ENCODE data around the gene SBK1. TPM values are rescaled to one million over a fixed set of nuclear protein-coding genes. Genes with fewer than 3 reads are reported as not detected.

SBK1 gene
- polyA plus RNA-seq, 2 of the 4 experiments (the other 2 are of a cell fraction), result 0.13 to 0.43 TPM

DNA sequence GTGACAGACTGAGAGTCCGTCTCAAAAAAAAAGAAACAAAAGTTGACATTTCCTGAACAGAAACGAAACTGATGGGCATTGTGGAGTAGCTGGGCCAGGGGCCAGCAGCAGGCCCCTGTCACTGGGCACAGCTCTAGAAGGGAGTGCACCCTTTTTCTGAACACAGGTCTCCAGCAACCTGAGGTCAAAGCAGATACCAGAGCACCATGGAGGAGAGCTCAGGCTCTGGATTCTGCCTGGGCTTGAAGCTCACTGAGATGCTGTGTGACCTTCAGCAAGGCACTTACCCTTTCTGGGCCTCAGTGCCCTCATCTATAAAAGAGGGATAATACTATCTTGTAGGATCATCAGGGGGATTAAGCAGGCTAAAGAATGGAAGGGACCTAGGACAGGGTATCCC lies 5.0 kb downstream of the SBK1 start:
- H3K9me3 ChIP-seq, result no peaks in the 10 kb centered on the region
- no peak overlapping the region for H3K4me3 ChIP-seq
- no peak for DNase-seq (ENCODE audit: low read depth in 1 of 2, low spot score in 1 of 2)
- no peak for FAIRE-seq
- ChIA-PET CTCF (interaction anchor here (32.1 to 42.1 kb wide), 2 partner anchors 5 to 9 kb away, joined by 864 read pairs; partner anchors contain the start of gene SBK1), POLR2A (interaction anchor here (0.6 kb wide), 1 partner anchor 195 kb away, joined by 3 read pairs; the partner anchor contains the start of gene CLN3)
- ATAC-seq, result no peak
- no peak overlapping the region for H3K4me2 ChIP-seq
- peaks cover 9% of the 10 kb centered on the region for H3K4me1 ChIP-seq
- H3K27ac ChIP-seq, result no peak overlapping the region
- WGBS (ENCODE audit: missing lambda C conversion rate), result 52% methylated on average over 2 of the region's 2 CpGs
- TF ChIP-seq ESRRA (IDR thresholded peaks at IDR 0.05; ENCODE audit: borderline replicate concordance, low read length) (no peak), KDM1A (IDR thresholded peaks at IDR 0.05; ENCODE audit: low read depth) (0 out of 2 replicates have a peak, but pooled peaks have one; percentile 72)

DNA sequence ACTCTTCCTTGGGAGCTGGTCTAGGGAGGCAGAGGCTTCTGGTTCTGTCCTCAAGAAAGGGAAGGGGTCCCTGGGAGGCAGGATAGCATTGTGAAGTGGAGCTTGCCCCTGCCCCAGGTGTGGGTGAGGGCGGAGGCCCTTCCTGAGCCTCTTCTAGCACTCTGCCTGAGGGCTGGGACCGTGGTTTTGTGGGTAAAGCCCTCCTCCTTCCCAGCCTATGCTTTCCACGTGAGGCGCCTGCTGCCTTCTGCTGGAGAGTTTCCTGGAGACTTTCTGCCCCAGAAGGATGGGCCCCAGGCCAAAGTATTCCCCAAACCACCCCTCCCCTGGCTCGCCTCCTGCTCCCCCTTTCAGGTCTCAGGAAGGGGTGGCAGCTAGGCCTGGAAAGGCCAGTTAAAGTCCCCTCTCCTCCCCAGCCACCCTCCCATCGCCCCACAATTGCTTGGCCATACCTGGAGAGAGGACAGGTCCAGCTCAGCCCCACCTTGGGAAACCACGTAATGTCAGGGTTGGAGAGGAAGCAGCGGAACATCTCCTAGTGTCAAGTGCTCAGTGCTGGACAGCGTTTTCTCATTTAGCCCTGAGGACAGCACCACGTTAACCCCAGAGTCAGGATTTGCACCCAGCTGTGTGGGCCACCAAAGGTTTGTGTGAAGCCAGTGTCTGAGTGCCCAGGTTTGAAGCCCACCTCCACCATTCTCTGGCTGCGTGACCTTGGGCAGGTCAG lies 5.6 kb downstream of the SBK1 start:
- no peak for DNase-seq (ENCODE audit: low read depth in 1 of 2, low spot score in 1 of 2)
- WGBS (ENCODE audit: missing lambda C conversion rate), result 47% methylated on average over 11 of the region's 11 CpGs
- peaks cover 6% of the 10 kb centered on the region for H3K4me1 ChIP-seq
- CTCF ChIA-PET, result interaction anchor here (32.1 to 42.1 kb wide), 2 partner anchors 5 to 9 kb away, joined by 864 read pairs; partner anchors contain the start of gene SBK1
- ATAC-seq, result no peak
- no peak overlapping the region for H3K4me3 ChIP-seq
- no peak for FAIRE-seq
- POLR2A ChIA-PET, result interaction anchor here (0.6 kb wide), 1 partner anchor 194 kb away, joined by 3 read pairs; the partner anchor contains the start of gene CLN3
- no peaks in the 10 kb centered on the region for H3K9me3 ChIP-seq
- H3K4me2 ChIP-seq, result no peak overlapping the region
- H3K27ac ChIP-seq, result no peak overlapping the region
- no peak for TF ChIP-seq RFX5 (IDR thresholded peaks at IDR 0.05)
- TF ChIP-seq, protein P1, sequence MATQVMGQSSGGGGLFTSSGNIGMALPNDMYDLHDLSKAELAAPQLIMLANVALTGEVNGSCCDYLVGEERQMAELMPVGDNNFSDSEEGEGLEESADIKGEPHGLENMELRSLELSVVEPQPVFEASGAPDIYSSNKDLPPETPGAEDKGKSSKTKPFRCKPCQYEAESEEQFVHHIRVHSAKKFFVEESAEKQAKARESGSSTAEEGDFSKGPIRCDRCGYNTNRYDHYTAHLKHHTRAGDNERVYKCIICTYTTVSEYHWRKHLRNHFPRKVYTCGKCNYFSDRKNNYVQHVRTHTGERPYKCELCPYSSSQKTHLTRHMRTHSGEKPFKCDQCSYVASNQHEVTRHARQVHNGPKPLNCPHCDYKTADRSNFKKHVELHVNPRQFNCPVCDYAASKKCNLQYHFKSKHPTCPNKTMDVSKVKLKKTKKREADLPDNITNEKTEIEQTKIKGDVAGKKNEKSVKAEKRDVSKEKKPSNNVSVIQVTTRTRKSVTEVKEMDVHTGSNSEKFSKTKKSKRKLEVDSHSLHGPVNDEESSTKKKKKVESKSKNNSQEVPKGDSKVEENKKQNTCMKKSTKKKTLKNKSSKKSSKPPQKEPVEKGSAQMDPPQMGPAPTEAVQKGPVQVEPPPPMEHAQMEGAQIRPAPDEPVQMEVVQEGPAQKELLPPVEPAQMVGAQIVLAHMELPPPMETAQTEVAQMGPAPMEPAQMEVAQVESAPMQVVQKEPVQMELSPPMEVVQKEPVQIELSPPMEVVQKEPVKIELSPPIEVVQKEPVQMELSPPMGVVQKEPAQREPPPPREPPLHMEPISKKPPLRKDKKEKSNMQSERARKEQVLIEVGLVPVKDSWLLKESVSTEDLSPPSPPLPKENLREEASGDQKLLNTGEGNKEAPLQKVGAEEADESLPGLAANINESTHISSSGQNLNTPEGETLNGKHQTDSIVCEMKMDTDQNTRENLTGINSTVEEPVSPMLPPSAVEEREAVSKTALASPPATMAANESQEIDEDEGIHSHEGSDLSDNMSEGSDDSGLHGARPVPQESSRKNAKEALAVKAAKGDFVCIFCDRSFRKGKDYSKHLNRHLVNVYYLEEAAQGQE (IDR thresholded peaks at IDR 0.05), result peak; percentile 59; the same call in 1 of the 2 replicates

DNA sequence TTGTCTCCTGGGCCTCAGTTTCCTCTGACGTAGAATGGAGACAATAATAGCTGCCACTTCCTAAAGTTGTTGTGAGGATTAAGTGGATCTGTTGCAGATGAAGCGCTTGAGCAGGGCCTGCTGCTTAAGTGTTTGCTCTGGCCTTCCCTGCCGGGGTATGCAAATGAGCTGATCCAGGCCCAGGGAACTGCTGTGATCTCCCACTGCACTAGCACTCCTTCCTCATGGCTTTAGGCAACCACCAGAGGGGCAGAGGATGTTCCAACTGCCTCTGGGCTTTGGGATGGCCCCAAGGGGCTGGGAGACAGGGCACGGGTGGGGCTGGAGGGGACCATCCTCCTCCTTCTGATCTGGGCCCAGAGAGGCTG lies 6.2 kb downstream of the SBK1 start:
- FAIRE-seq, result no peak
- no peak overlapping the region for H3K4me3 ChIP-seq
- no peak for ATAC-seq
- no peak overlapping the region for H3K27ac ChIP-seq
- no peak for DNase-seq (ENCODE audit: low read depth in 1 of 2, low spot score in 1 of 2)
- WGBS (ENCODE audit: missing lambda C conversion rate), result 66% methylated on average over 3 of the region's 4 CpGs
- ChIA-PET POLR2A (no interaction called here), CTCF (interaction anchor here (2.0 to 42.1 kb wide), 3 partner anchors 6 to 318 kb away, joined by 5 to 864 read pairs (median 864); partner anchors contain the start of gene SBK1)
- H3K4me1 ChIP-seq, result peaks cover under 1% of the 10 kb centered on the region; the same call in 2 of the 3 replicates
- H3K4me2 ChIP-seq, result no peak overlapping the region
- TF ChIP-seq JUNB (IDR thresholded peaks at IDR 0.05) (no peak), JUN (IDR thresholded peaks at IDR 0.05) (no peak), CEBPB (IDR thresholded peaks at IDR 0.05) (no peak), GATA3 (IDR thresholded peaks at IDR 0.05; ENCODE audit: borderline replicate concordance) (no peak)
- TF ChIP-seq, protein P2, sequence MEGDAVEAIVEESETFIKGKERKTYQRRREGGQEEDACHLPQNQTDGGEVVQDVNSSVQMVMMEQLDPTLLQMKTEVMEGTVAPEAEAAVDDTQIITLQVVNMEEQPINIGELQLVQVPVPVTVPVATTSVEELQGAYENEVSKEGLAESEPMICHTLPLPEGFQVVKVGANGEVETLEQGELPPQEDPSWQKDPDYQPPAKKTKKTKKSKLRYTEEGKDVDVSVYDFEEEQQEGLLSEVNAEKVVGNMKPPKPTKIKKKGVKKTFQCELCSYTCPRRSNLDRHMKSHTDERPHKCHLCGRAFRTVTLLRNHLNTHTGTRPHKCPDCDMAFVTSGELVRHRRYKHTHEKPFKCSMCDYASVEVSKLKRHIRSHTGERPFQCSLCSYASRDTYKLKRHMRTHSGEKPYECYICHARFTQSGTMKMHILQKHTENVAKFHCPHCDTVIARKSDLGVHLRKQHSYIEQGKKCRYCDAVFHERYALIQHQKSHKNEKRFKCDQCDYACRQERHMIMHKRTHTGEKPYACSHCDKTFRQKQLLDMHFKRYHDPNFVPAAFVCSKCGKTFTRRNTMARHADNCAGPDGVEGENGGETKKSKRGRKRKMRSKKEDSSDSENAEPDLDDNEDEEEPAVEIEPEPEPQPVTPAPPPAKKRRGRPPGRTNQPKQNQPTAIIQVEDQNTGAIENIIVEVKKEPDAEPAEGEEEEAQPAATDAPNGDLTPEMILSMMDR (IDR thresholded peaks at IDR 0.05), result no peak
- TF ChIP-seq, protein P3, sequence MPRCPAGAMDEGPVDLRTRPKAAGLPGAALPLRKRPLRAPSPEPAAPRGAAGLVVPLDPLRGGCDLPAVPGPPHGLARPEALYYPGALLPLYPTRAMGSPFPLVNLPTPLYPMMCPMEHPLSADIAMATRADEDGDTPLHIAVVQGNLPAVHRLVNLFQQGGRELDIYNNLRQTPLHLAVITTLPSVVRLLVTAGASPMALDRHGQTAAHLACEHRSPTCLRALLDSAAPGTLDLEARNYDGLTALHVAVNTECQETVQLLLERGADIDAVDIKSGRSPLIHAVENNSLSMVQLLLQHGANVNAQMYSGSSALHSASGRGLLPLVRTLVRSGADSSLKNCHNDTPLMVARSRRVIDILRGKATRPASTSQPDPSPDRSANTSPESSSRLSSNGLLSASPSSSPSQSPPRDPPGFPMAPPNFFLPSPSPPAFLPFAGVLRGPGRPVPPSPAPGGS (IDR thresholded peaks at IDR 0.05), result no peak
- H3K9me3 ChIP-seq, result no peaks in the 10 kb centered on the region

DNA sequence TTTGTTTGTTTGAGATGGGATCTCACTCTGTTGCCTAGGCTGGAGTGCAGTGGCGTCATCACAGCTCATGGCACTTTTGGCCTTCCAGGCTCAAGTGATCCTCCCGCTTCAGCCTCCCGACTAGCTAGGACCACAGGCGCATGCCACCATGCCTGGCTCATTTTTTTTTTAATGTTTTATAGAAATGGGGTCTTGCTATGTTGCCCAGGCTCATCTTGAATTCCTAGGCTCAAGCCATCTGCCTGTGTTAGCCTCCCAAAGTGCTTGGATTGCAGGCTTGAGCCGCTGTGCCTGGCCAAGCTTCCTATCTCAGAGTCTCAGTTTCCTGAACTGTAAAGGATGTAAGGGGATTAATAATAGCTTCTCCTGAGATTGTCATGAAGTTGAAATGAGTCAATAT lies 8.0 kb downstream of the SBK1 start:
- Histone ChIP-seq H3K4me2 (no peak overlapping the region), H3K9me3 (no peaks in the 10 kb centered on the region), H3K4me3 (no peak overlapping the region), H3K4me1 (no peaks in the 10 kb centered on the region), H3K27ac (no peak overlapping the region)
- POLR2A ChIA-PET, result no interaction called here
- ATAC-seq (no peak), DNase-seq (ENCODE audit: low read depth in 1 of 2, low spot score in 1 of 2) (no peak), FAIRE-seq (no peak)
- no peak for TF ChIP-seq ZNF302 (CRISPR knock-in tag; IDR thresholded peaks at IDR 0.05)
- TF ChIP-seq, protein P4, sequence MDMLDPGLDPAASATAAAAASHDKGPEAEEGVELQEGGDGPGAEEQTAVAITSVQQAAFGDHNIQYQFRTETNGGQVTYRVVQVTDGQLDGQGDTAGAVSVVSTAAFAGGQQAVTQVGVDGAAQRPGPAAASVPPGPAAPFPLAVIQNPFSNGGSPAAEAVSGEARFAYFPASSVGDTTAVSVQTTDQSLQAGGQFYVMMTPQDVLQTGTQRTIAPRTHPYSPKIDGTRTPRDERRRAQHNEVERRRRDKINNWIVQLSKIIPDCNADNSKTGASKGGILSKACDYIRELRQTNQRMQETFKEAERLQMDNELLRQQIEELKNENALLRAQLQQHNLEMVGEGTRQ (IDR thresholded peaks at IDR 0.05), result no peak
- TF ChIP-seq, protein P5, sequence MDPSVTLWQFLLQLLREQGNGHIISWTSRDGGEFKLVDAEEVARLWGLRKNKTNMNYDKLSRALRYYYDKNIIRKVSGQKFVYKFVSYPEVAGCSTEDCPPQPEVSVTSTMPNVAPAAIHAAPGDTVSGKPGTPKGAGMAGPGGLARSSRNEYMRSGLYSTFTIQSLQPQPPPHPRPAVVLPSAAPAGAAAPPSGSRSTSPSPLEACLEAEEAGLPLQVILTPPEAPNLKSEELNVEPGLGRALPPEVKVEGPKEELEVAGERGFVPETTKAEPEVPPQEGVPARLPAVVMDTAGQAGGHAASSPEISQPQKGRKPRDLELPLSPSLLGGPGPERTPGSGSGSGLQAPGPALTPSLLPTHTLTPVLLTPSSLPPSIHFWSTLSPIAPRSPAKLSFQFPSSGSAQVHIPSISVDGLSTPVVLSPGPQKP (IDR thresholded peaks at IDR 0.05; ENCODE audit: low read depth, low read length), result no peak
- TF ChIP-seq GATA3 (IDR thresholded peaks at IDR 0.05; ENCODE audit: borderline replicate concordance), result no peak
- WGBS (ENCODE audit: missing lambda C conversion rate), result 53% methylated on average over 5 of the region's 5 CpGs
- CTCF ChIA-PET, result interaction anchor here (1.2 to 42.1 kb wide), 5 partner anchors 6 to 316 kb away, joined by 4 to 864 read pairs (median 5); partner anchors contain the start of gene SBK1
